Vagina (tissue), 2 donors: Measurements from ENCODE around the gene HOXB1. TPM values are rescaled to one million over a fixed set of nuclear protein-coding genes. Genes with fewer than 3 reads are reported as not detected.
A peak's percentile ranks its signal among the peaks of the same experiment; 100 is the strongest.

Experiments
- DNase-seq, 2 donors: peaks; one replicate each; pipeline ENCODE4 v3.0.0-alpha.2; 2017; ENCODE audit errors: extremely low spot score in 2 of 2
- H3K27ac ChIP-seq: fragments of 200-600 bp; sonication (generic); one replicate; pipeline ENCODE4 v1.5.1; 2019
- H3K27me3 ChIP-seq: fragments of 200-600 bp; sonication (generic); one replicate; pipeline ENCODE4 v1.5.1; 2019
- H3K36me3 ChIP-seq, 2 donors: fragments of 200-600 bp; sonication (generic); one replicate each; pipeline ENCODE4 v1.5.1; 2017 to 2019
- H3K4me1 ChIP-seq: fragments of 200-600 bp; sonication (generic); one replicate; pipeline ENCODE4 v1.5.1; 2019
- H3K4me3 ChIP-seq, 2 donors: fragments of 200-600 bp; sonication (generic); 1 replicate in 1 of 2; 2 replicates in 1 of 2; pipeline ENCODE4 v1.5.1; 2016 to 2019
- H3K9me3 ChIP-seq: fragments of 200-600 bp; sonication (generic); one replicate; pipeline ENCODE4 v1.5.1; 2019
- CTCF ChIP-seq, 3 experiments: fragments of 450-650 bp in 2 of 3; fragments of 200-600 bp in 1 of 3; sonication (generic) in 1 of 3; IDR thresholded peaks; one replicate each; pipeline ENCODE4 v1.5.1; 2017 to 2019; ENCODE audit warnings: antibody characterized with exemption in 3 of 3, mild to moderate bottlenecking in 2 of 3, moderate library complexity in 2 of 3
- POLR2A ChIP-seq, 2 donors: fragments of 450-650 bp; IDR thresholded peaks; one replicate each; pipeline ENCODE4 v1.6.1; 2017; ENCODE audit warnings: antibody characterized with exemption in 2 of 2, mild to moderate bottlenecking in 2 of 2, moderate library complexity in 2 of 2
- POLR2AphosphoS5 ChIP-seq, 2 donors: sonication (generic); formaldehyde crosslinking; IDR thresholded peaks; one replicate each; pipeline ENCODE4 v1.9.0; 2017; ENCODE audit warnings: antibody characterized with exemption in 2 of 2, mild to moderate bottlenecking in 2 of 2, low read depth in 1 of 2; ENCODE audit not compliant: insufficient read depth in 1 of 2
- intact Hi-C: fragments of 100-400 bp; cut with DNase I; formaldehyde crosslinking; loops from one replicate; pipeline ENCODE4 v1.15.1; 2023
- total RNA-seq: library from RNA; depleted of rRNA; stranded (reverse); fragments of >200 nt; gene quantifications from one replicate; pipeline ENCODE4 v1.2.3, GENCODE V29; 2016

Gene HOXB1
- total RNA-seq, 1 donor from 2014 or later = not detected

DNA sequence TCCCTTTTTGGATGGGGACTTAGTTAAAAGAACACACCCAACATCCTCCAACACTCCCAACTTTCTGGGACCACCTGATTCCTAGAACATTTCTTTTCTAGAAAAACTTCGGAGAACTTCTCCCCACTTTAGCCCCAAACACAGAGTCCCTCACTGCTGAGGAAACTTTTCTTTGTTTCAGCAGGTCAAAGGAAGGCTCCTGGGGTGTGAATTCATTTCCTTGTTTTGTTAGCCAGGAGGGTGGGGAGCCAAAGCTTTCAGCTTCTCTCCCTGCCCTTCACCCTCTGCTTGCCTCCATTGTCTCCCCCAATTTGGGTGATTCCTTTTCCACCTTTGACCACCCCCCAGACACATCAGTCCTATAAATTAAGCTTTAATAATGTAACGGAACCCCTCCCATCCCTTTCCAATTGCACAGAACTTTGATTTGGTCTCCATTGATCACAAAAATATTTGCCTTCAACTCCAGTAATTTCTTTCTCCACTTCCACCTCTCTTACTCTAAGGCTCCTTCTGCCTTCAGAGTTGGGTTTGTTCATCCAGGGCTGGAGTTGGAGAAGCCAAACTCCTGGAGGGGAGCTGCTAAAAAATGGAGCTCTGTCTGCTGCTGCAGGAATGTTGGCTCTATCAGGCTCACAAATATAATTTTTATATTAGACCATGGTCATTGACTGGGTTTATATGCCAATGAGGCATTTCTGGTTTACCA is 37.0 kb upstream of the HOXB1 start:
- intact Hi-C loops = no loop called here
- no peaks in the 10 kb centered on the region for H3K9me3 ChIP-seq
- no peak overlapping the region for H3K4me3 ChIP-seq
- DNase-seq = no peak
- H3K27me3 ChIP-seq = peaks cover 9% of the 10 kb centered on the region
- no peaks in the 10 kb centered on the region for H3K4me1 ChIP-seq
- no peaks in the 10 kb centered on the region for H3K36me3 ChIP-seq
- H3K27ac ChIP-seq = no peak overlapping the region
- TF ChIP-seq POLR2AphosphoS5 (IDR thresholded peaks at IDR 0.05; ENCODE audit: insufficient read depth in 1 of 2, low read depth in 1 of 2) (no peak), CTCF (IDR thresholded peaks at IDR 0.05) (no peak), POLR2A (IDR thresholded peaks at IDR 0.05) (no peak)

GRCh38 chr17:48567209-48567608 is 36.4 kb upstream of the HOXB1 start:
- Histone ChIP-seq H3K4me3 (no peak overlapping the region), H3K9me3 (no peaks in the 10 kb centered on the region), H3K27me3 (peaks cover 11% of the 10 kb centered on the region), H3K27ac (peak overlapping the region; percentile 9), H3K36me3 (no peaks in the 10 kb centered on the region), H3K4me1 (no peaks in the 10 kb centered on the region)
- intact Hi-C loops = no loop called here
- DNase-seq = no peak
- TF ChIP-seq POLR2A (IDR thresholded peaks at IDR 0.05) (no peak), CTCF (IDR thresholded peaks at IDR 0.05) (no peak), POLR2AphosphoS5 (IDR thresholded peaks at IDR 0.05; ENCODE audit: insufficient read depth in 1 of 2, low read depth in 1 of 2) (no peak)

DNA sequence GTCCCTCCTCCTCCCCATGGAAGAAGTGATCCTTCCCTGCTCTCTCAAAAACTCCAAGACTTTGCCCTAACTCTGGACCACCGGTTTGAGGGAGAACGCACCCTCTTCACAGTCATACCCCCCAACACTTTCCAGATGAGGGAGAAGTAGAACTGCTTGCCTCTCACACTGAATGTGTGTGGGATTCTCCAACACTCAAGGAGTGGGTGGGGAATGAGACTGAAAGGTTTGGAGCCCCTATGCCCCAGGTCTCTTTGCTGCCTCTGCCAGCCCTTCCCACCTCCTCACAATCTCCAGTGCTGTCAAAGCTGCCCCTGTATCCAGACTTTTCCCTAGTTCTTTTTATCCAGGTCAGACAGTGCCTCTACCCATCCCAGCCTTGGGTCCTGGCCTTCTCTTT is 35.9 kb upstream of the HOXB1 start:
- H3K9me3 ChIP-seq = no peaks in the 10 kb centered on the region
- intact Hi-C loops = no loop called here
- TF ChIP-seq POLR2A (IDR thresholded peaks at IDR 0.05) = no peak
- no peak for TF ChIP-seq CTCF (IDR thresholded peaks at IDR 0.05)
- H3K27ac ChIP-seq = peak overlapping the region; percentile 9
- no peaks in the 10 kb centered on the region for H3K36me3 ChIP-seq
- H3K27me3 ChIP-seq = peaks cover 13% of the 10 kb centered on the region
- no peak for DNase-seq
- H3K4me1 ChIP-seq = no peaks in the 10 kb centered on the region
- no peak overlapping the region for H3K4me3 ChIP-seq

DNA sequence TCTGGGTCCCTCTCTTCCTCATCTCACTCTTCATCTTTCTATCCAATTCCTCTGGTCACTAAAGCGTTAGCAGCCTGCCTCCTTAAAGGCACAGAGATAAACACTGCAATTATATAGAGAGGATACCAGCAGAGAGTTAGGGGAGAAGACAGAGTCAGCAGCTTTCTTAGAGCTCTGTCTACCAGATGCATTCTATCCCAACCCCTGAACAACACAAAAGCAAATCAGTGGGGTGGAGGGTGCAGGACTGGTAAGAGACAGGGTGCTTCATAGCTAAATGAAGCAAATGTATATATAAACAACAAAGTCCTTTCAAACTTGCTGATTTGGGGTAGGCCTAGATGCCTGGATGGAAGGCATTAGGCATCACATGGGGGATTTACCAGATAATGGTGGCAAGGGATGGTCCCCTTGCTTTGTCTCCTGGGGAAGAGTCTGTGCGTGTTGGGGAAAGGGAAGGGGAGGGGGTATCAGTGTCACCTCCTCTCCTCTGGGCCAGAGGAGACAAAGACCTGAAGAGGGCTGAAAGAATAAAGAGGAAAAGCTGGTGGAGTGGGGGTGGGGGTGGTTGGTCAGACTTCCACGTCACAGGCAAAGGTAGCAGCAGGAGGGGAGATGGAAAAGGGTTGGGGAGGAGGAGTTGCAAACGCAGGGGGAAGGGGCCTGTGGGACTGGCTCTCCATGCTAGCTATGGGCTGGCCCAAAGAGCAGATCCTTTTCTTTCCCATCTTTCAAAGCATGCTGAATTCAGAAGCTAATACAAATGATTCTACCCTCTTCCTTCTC is 35.3 kb upstream of the HOXB1 start:
- TF ChIP-seq POLR2AphosphoS5 (IDR thresholded peaks at IDR 0.05; ENCODE audit: insufficient read depth in 1 of 2, low read depth in 1 of 2) (no peak), CTCF (IDR thresholded peaks at IDR 0.05) (no peak), POLR2A (IDR thresholded peaks at IDR 0.05) (no peak)
- Histone ChIP-seq H3K27me3 (peaks cover 13% of the 10 kb centered on the region), H3K4me3 (no peak overlapping the region), H3K36me3 (no peaks in the 10 kb centered on the region), H3K9me3 (no peaks in the 10 kb centered on the region), H3K4me1 (no peaks in the 10 kb centered on the region), H3K27ac (no peak overlapping the region)
- no peak for DNase-seq
- intact Hi-C loops = no loop called here

DNA sequence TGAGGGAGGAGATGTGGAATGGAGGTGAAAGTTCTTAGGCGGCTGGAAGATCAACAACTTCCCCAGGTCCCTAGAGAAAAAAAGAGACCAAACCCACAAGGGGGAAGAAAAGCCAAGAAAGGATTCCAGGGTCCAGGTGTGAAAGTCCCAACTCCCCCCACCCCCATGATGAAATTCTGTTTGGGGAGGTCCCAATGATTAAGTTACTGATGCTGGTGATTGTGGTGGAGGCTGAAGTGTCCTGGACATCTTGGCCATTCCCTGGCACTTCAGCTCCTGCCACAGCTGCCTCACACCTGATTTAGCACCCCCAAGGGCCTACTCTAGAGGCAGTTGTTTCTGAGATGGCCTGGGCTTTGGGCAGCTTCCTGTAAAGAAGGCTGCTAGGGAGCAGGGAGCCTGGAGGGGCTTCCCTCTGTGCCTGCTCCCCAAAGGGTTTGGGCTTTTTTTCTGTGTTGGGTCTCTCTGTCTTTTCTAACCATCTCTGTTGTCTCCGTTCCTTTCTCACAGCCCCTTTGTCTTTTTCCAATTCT is 34.3 kb upstream of the HOXB1 start:
- Histone ChIP-seq H3K4me1 (peaks cover under 1% of the 10 kb centered on the region), H3K27me3 (peaks cover 13% of the 10 kb centered on the region), H3K27ac (no peak overlapping the region), H3K9me3 (no peaks in the 10 kb centered on the region), H3K4me3 (no peak overlapping the region), H3K36me3 (no peaks in the 10 kb centered on the region)
- TF ChIP-seq POLR2AphosphoS5 (IDR thresholded peaks at IDR 0.05; ENCODE audit: insufficient read depth in 1 of 2, low read depth in 1 of 2) = no peak
- TF ChIP-seq POLR2A (IDR thresholded peaks at IDR 0.05) = no peak
- TF ChIP-seq CTCF (IDR thresholded peaks at IDR 0.05) = no peak
- intact Hi-C loops = no loop called here
- no peak for DNase-seq
